ENCODE measurements around the gene NAMPT. TPM values are rescaled to one million over a fixed set of nuclear protein-coding genes. Genes with fewer than 3 reads are reported as not detected.
"Not testable (repeated sequence)": the region's sequence is repeated elsewhere in the genome, so short reads cannot be mapped to it uniquely, and the experiment has no call there.

NAMPT gene
- 47.9 TPM for total RNA-seq

GRCh38 chr7:106284714-106285050 lies at the start of gene NAMPT:
Gene NAMPT, minus strand, starts transcription at chr7:106284983. Its CDS starts 99 bp downstream, at chr7:106284884.
- no peak for DNase-seq (ENCODE audit: low read depth in 2 of 3, low spot score in 2 of 3)

GRCh38 chr7:106332201-106332600 lies 47.4 kb upstream of the NAMPT start:
- DNase-seq (ENCODE audit: low read depth in 2 of 3, low spot score in 2 of 3), result no peak

DNA sequence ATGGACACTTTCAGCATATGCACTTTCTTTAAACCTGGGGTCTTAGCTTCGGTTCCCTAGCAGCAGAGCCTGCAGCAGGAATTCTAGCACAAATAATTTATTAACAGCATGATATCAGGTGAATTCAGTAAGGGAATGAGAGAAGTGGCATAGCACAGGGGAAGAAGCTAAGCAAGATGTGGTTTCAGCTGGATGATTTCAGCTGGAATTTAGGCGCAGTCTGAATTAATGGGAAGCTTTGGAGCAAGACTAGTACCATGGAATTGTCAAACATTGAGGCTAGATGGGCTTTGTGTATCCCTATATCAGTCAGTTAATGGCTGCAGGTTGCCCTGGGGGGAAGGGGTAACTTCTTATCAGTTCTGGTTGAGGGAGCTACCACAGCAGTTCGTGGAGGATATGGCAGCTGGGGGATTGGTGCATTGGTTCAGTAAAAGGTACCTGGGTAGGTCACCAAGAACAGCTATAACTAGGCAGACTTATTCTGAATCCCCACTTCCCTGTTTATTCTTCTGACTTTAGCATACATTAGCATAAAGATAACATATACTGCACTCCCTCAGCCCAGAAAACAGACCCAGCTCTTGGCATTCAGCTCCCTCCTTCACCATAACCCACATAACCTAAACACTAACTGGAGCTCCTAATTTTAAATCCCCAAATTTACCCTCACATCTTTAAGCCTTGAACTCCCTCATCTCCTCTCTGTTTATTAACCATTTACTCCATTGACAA lies 46.8 kb upstream of the NAMPT start:
- DNase-seq (ENCODE audit: low read depth in 2 of 3, low spot score in 2 of 3), result no peak

DNA sequence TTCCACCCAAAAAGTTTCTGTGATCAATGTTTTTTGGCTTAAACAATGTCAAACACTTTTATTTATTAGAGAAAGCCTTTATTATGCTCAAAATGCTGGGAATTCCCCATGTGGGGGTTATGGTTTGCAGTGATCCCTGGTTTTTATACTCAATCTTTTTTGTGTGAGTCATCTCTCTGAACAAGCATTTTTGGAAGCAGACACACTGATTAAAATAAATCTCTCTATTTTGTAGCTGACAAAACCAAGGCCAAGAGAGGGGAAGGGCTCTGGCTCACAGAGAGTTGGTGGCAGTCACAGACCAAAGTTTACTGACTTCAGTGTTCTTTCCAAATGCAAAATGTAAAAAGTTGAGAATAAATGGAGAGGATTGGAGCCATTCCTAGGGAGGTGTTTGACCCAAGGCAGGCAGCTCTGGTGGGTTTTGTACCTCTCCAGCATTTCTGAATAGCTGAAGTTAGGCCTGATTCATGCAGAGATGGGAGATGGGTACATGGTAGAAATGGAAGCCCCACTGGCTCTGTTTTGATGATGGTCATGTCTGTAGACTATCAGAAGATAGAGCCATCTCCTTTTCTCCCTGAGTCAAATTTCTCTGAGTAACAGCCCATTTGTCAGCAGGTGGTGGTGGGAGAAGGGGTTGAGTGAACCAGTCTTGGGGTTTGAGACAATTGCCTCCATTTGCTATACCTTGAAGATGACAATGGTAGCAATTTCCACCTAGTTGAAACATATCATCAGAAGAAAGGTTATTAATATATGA lies 45.4 kb upstream of the NAMPT start:
- no peak for DNase-seq (ENCODE audit: low read depth in 2 of 3, low spot score in 2 of 3)

GRCh38 chr7:106329408-106329807 lies 44.6 kb upstream of the NAMPT start:
- no peak for DNase-seq (ENCODE audit: low read depth in 2 of 3, low spot score in 2 of 3)

- no peak for DNase-seq (ENCODE audit: low read depth in 2 of 3, low spot score in 2 of 3)
These were observed 43.0 kb upstream of the NAMPT start for GRCh38 chr7:106327538-106328481.

DNA sequence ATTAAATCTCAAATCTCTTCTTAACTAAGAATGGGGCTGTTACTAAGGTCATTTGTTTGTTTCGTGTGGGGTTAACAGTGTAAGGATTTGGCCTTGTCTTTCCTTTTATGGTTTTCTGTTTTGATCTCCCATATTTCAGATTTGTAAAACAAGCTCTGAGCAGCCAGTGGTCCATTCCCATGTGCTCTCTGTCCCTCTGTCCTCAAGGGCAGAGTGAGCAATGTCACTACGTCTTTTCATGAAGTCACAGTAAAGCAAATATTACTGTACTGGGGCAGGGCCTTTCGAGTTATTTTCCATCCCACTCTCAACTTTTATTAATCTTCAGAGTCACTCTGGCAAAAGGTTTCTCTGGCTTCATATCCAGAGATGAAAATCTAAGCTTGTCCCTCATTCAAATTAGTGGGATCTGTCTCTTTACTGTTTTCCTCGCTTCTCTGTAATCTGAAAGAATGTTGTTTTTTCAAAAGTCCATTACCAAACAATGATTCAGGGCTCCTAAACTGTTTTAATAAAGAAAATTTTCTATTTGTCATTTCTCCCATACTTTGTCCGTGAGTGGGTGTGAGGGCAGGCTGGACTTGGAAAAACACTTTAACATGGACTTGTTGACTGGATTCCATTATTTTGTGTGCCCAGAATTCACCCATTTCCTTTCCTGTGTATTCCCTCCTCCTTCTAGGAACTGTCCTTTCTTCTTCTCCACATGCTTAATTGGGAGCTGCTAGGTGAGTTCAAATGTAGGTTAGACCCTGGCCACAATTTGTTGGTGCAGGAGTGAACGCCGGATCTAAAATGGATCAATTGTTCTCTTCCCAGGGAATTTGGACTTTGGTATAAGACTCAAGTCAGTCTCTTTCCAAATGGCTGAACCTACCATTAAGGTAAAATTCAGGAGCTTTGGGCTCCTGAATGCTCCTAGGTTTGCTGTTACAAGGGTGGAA lies 42.1 kb upstream of the NAMPT start:
- no peak for DNase-seq (ENCODE audit: low read depth in 2 of 3, low spot score in 2 of 3)

DNA sequence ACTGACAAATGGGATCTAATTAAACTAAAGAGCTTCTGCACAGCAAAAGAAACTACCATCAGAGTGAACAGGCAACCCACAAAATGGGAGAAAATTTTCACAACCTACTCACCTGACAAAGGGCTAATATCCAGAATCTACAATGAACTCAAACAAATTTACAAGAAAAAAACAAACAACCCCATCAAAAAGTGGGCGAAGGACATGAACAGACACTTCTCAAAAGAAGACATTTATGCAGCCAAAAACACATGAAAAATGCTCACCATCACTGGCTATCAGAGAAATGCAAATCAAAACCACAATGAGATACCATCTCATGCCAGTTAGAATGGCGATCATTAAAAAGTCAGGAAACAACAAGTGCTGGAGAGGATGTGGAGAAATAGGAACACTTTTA lies 39.7 kb upstream of the NAMPT start:
- DNase-seq (ENCODE audit: low read depth in 2 of 3, low spot score in 2 of 3), result not testable (repeated sequence)

GRCh38 chr7:106320254-106320770 lies 35.5 kb upstream of the NAMPT start:
- DNase-seq (ENCODE audit: low read depth in 2 of 3, low spot score in 2 of 3), result not testable (repeated sequence)

GRCh38 chr7:106318482-106318881 lies 33.7 kb upstream of the NAMPT start:
- no peak for DNase-seq (ENCODE audit: low read depth in 2 of 3, low spot score in 2 of 3)

DNA sequence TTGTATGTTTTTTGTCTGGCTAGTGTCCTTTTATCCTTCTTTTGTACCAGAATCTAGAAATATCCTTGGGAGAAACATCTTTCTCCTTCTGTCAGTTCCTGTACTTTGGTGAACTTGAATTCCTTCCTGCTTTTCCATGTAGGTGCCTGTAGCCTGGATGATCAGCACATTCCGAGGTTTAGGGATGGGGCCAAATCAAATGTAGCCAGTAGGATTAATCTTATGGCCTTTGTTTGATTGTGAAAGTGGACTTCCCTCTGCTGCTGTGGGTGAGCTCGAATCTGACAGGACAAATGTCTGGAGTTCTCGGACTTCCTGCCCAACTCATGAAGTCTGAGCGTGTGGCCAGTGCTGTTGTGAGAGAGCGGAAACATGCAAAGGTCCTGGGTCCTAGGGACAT lies 33.2 kb upstream of the NAMPT start:
- no peak for DNase-seq (ENCODE audit: low read depth in 2 of 3, low spot score in 2 of 3)

GRCh38 chr7:106316947-106317346 lies 32.2 kb upstream of the NAMPT start:
- DNase-seq (ENCODE audit: low read depth in 2 of 3, low spot score in 2 of 3), result no peak

- DNase-seq (ENCODE audit: low read depth in 2 of 3, low spot score in 2 of 3), result no peak
These were observed 30.1 kb upstream of the NAMPT start for GRCh38 chr7:106314875-106315274.

DNA sequence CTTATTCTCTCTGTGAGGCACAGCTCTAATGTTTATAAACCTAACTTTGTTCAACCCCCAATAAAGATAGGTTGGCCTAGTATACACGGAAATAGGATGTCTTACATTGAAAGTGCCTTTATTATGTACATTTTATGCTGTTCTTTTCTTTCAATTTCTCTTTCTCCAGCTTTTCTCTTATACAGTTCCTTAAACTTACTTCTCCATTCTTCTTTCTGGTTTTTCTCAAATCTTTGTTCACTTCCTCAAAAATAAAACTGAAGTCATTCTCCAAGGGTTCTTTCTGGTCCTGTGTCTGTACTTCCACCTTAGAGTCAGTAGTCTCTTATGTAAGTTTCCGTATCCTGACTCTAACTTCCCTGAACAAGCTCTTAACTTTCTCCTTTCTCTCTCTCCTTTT lies 29.2 kb upstream of the NAMPT start:
- peak in 2 of 3 donors; percentile 8 to 64 for DNase-seq (ENCODE audit: low read depth in 2 of 3, low spot score in 2 of 3)

- DNase-seq (ENCODE audit: low read depth in 2 of 3, low spot score in 2 of 3), result no peak
These were observed 28.7 kb upstream of the NAMPT start for GRCh38 chr7:106313456-106313901.

DNA sequence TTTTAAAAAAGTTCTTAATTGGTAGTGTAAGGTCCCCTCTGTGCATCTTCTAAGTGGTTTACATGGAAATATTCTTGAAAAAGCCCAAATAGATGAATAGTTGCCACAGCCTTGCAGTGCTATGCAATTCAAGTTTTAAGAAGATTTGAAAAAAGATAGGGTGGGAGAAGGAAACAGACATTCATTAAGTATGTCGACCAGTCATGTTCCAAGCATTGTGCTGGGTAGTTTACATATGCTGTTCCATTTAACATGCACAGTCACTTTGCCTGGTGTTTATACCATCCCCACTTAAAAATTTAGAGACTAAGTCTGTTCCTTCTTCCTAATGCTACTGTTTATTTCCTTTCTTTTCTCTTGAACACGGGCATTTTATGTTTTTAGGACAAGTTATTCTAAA lies 28.1 kb upstream of the NAMPT start:
- DNase-seq (ENCODE audit: low read depth in 2 of 3, low spot score in 2 of 3), result no peak

DNA sequence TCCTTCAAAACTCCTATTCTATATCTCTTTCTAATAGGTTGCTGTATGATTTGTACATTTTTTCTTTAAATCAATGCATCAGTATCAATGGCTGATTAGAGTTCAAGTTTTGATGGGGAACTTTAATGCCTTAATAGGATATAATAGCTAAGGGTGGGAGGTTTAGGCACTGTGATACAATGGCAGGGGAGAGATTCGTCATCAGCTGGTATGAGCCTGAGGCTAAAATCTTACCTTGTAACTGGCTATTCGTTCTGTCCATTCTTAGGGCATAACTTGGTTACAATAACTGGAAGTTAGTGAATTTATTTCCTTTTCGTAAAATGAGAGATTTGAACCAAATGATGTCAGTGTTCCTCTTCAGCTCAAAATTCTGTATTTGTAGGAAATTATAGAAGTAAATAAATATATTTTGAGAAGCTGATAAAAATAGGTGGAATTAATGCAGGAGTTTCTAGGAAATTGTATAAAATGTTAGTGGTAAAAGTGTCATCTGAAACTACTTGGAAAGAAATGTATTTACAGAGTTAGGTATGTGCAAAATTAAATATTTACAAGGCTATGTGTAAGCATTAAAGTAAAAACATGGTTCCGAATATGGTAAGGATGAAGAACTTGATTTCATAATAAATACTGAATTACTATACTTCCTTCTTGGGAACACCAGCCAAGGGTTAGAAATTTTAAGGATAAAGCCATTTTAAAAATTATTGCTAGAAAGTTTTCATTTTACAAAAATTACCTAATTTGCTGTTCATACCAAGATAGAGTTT lies 27.5 kb upstream of the NAMPT start:
- DNase-seq (ENCODE audit: low read depth in 2 of 3, low spot score in 2 of 3), result no peak

GRCh38 chr7:106309362-106309761 lies 24.6 kb upstream of the NAMPT start:
- DNase-seq (ENCODE audit: low read depth in 2 of 3, low spot score in 2 of 3), result no peak

DNA sequence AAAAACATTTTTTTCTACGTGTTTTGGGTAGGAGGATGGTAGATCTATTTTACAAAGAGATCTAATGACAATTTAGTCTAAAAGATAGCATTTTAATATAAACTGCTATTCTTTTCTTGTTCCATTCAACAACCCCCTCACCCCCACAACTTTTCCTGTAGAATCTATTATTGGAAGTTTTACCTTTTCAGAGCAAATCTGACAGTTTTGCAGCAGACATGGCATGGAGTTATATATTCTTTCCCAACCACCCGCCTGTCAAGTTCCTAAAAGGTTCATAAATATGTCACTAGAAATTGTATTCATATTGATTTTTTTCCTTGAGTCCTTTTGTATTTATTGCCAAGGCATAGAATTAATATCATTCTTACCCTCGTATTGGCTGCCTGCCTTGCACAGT lies 21.5 kb upstream of the NAMPT start:
- no peak for DNase-seq (ENCODE audit: low read depth in 2 of 3, low spot score in 2 of 3)
